K562 (cell line): ENCODE measurements around the gene MEDAG. TPM values are rescaled to one million over a fixed set of nuclear protein-coding genes. Genes with fewer than 3 reads are reported as not detected.

Source experiments
- ATAC-seq: fragments of 200-7000 bp; cut with Tn5 transposase; 3 replicates; pipeline ENCODE4 v1.9.1; 2020; ENCODE audit warnings: moderate library complexity
- Bru-seq: library from RNA; stranded (reverse); fragments of 400-500 nt; gene quantifications from one replicate; lab custom pipeline; 2021; lab: Mats Ljungman, UMichigan
- BruChase-seq, 2 experiments: library from RNA; stranded (reverse); fragments of 400-500 nt; gene quantifications; one replicate each; lab custom pipeline; 2021; lab: Mats Ljungman, UMichigan
- BruUV-seq: library from RNA; stranded (reverse); fragments of 400-500 nt; replicated peaks from 2 replicates; lab custom pipeline; 2021; lab: Mats Ljungman, UMichigan
- CTCF ChIA-PET: fragments of 300-600 bp; formaldehyde crosslinking; extraction: SDS; loops from one replicate; lab custom pipeline; 2021; ENCODE audit warnings: low intra/inter-chr PET ratio; lab: Yijun Ruan, JAX
- POLR2A ChIA-PET: fragments of 300-600, 350-650 bp; sonication (Branson Sonifier 250); formaldehyde crosslinking; extraction: SDS; loops from one replicate; lab custom pipeline; 2021; ENCODE audit warnings: antibody characterized with exemption, inconsistent platforms; lab: Yijun Ruan, JAX
- DNase-seq, 4 experiments: peaks; one replicate each; pipeline versions ENCODE4 v3.0.0 to v3.0.0-alpha.2; 2011 to 2018; ENCODE audit warnings: low spot score in 3 of 4, mixed read lengths in 3 of 4; ENCODE audit errors: extremely low read depth in 1 of 4
- FAIRE-seq: peaks from 2 replicates; lab custom pipeline; 2011; peaks lifted over from hg19 to GRCh38; lab: Jason Lieb, UNC
- H2AFZ ChIP-seq: 2 replicates; pipeline ENCODE4 v1.6.0; 2011; ENCODE audit warnings: low read depth, low read length, control low read depth, inconsistent platforms
- H3K27ac ChIP-seq: fragments of 200-600 bp; 3 replicates; pipeline ENCODE4 v1.8.0; 2011; ENCODE audit warnings: low read depth, mild to moderate bottlenecking, control low read depth, inconsistent platforms, low read length, moderate library complexity, mixed read lengths; ENCODE audit errors: extremely low read depth
- H3K27me3 ChIP-seq, 2 experiments: fragments of 300-600 bp in 1 of 2; 2 replicates in 1 of 2; 3 replicates in 1 of 2; pipeline versions ENCODE4 v1.6.0 to v1.8.0; 2011; ENCODE audit warnings: inconsistent platforms in 2 of 2, low read length in 2 of 2, mild to moderate bottlenecking in 1 of 2, mixed read lengths in 1 of 2, moderate library complexity in 1 of 2; ENCODE audit not compliant: control insufficient read depth in 2 of 2, insufficient read depth in 2 of 2
- H3K36me3 ChIP-seq: fragments of 300-600 bp; 3 replicates; pipeline ENCODE4 v1.8.0; 2011; ENCODE audit warnings: mild to moderate bottlenecking, low read length, inconsistent platforms; ENCODE audit not compliant: control insufficient read depth, insufficient read depth
- H3K4me1 ChIP-seq, 2 experiments: fragments of 200-600 bp in 1 of 2; replicated peaks in 1 of 2; 2 replicates in 1 of 2; 3 replicates in 1 of 2; pipeline versions ENCODE4 v1.5.1 to v1.8.0; 2011; ENCODE audit warnings: inconsistent platforms in 2 of 2, low read length in 2 of 2, mild to moderate bottlenecking in 1 of 2, mixed read lengths in 1 of 2, moderate library complexity in 1 of 2; ENCODE audit not compliant: control insufficient read depth in 2 of 2, insufficient read depth in 2 of 2
- H3K4me2 ChIP-seq: 2 replicates; pipeline ENCODE4 v1.6.1; 2011; ENCODE audit warnings: low read length, control low read depth, inconsistent platforms, mixed read lengths; ENCODE audit not compliant: insufficient read depth
- H3K4me3 ChIP-seq: fragments of 200-600 bp; sonication (generic), shearing (Covaris generic); 2 replicates; pipeline ENCODE4 v1.5.1; 2016; ENCODE audit warnings: control low read depth, inconsistent platforms
- H3K79me2 ChIP-seq: fragments of 200-600 bp; 3 replicates; pipeline ENCODE4 v1.8.0; 2011; ENCODE audit warnings: low read length, inconsistent platforms; ENCODE audit not compliant: control insufficient read depth, insufficient read depth
- H3K9ac ChIP-seq, 2 experiments: 2 replicates each; pipeline versions ENCODE4 v1.6.0 to v1.6.1; 2011; ENCODE audit warnings: low read depth in 2 of 2, low read length in 2 of 2, control low read depth in 1 of 2, inconsistent platforms in 1 of 2, mild to moderate bottlenecking in 1 of 2, mixed read lengths in 1 of 2; ENCODE audit not compliant: insufficient read depth in 1 of 2
- H3K9me1 ChIP-seq: one replicate; pipeline ENCODE4 v1.6.0; 2011; ENCODE audit warnings: inconsistent platforms, mild to moderate bottlenecking, low read length, moderate library complexity; ENCODE audit not compliant: control insufficient read depth, insufficient read depth
- H3K9me3 ChIP-seq: replicated peaks from 2 replicates; pipeline ENCODE4 v1.5.1; 2011; ENCODE audit warnings: low read depth, low read length, inconsistent platforms; ENCODE audit not compliant: control insufficient read depth, insufficient read depth
- H4K20me1 ChIP-seq: replicated peaks from 2 replicates; pipeline ENCODE4 v1.6.1; 2011; ENCODE audit warnings: low read length, inconsistent platforms, mixed read lengths; ENCODE audit not compliant: control insufficient read depth, insufficient read depth
- NFE2L1 ChIP-seq: fragments of 450-650 bp; IDR thresholded peaks from 2 replicates; pipeline ENCODE4 v1.6.1; 2016; ENCODE audit warnings: missing genetic modification characterization, low read depth, mild to moderate bottlenecking, missing compliant biosample characterization, moderate library complexity, borderline replicate concordance
- WGBS: fragments of 100-300 bp; shearing (Covaris generic); methylation state at CpG from one replicate; pipeline ENCODE4 v1.1.6; 2016; ENCODE audit warnings: low coverage, mixed read lengths; ENCODE audit not compliant: insufficient coverage; ENCODE audit errors: missing lambda C conversion rate; 5-methylcytosine and 5-hydroxymethylcytosine counted together
- in situ Hi-C: fragments of 300-500 bp; cut with MboI; formaldehyde crosslinking; loops from 4 replicates; pipeline ENCODE4 v1.15.0; 2018; ENCODE audit warnings: inconsistent platforms, mixed read lengths
- intact Hi-C: fragments of 100-400 bp; cut with micrococcal nuclease; formaldehyde crosslinking; loops from 2 replicates; pipeline ENCODE4 v1.14.2; 2022
- long read RNA-seq, 3 experiments: library from polyadenylated mRNA in 2 of 3; library from RNA in 1 of 3; unstranded in 2 of 3; stranded (forward) in 1 of 3; transcript quantifications; one replicate each; pipeline ENCODE4 v2.0.0, GENCODE V29; 2019 to 2022
- polyA minus RNA-seq, 3 experiments: library from RNA; depleted of rRNA, polyadenylated mRNA; stranded (reverse); fragments of >200 nt; gene quantifications; 2 replicates each; pipeline ENCODE4 v1.2.3, GENCODE V29; 2011
- polyA plus RNA-seq, 8 experiments: library from polyadenylated mRNA; depleted of rRNA in 4 of 8; stranded (reverse) in 5 of 8; unstranded in 3 of 8; fragments of >200 nt; fragmentation: Nextera tagmentation in 2 of 8; fragmentation: Illumina TruSeq in 1 of 8; extraction: Ambion mirVana in 2 of 8; extraction: Trizol in 1 of 8; gene quantifications; 2 replicates each; pipeline versions ENCODE4 v1.2.1 to v1.2.3, GENCODE V29; 2011 to 2014; ENCODE audit warnings: inconsistent platforms in 1 of 8, missing spikeins in 1 of 8
- total RNA-seq, 7 experiments: library from RNA; depleted of rRNA in 6 of 7; stranded (reverse); fragments of >200 nt in 6 of 7; fragmentation: Illumina TruSeq in 2 of 7; extraction: Trizol in 2 of 7; gene quantifications; 2 replicates each; pipeline versions ENCODE4 v1.2.1 to v1.2.3, GENCODE V29; 2011 to 2021; ENCODE audit warnings: low replicate concordance in 1 of 7
- TF ChIP-seq, protein P1 (sequence below): sonication (generic); formaldehyde crosslinking; IDR thresholded peaks from 2 replicates; pipeline ENCODE4 v1.8.0; 2023; ENCODE audit warnings: mild to moderate bottlenecking, missing genetic modification reagents

The MEDAG gene
- not detected in 2 replicates for total RNA-seq (2011; cell fraction: chromatin; rRNA removed; ENCODE audit: low replicate concordance)
- total RNA-seq (2011; cell fraction: nucleolus; rRNA removed) = not detected in 2 replicates
- not detected in 2 replicates for total RNA-seq (2011; cell fraction: nucleoplasm; rRNA removed)
- total RNA-seq (2014; rRNA removed) (not detected in 2 replicates), total RNA-seq (2014; rRNA removed; fragmentation: Illumina TruSeq; extraction: Trizol) (not detected in 2 replicates), total RNA-seq (2015; rRNA removed; fragmentation: Illumina TruSeq; extraction: Trizol) (not detected in 2 replicates), total RNA-seq (2021) (not detected in 2 replicates), polyA plus RNA-seq (2011; rRNA removed) (not detected in 2 replicates), polyA plus RNA-seq (2014; fragmentation: Illumina TruSeq; extraction: Trizol) (not detected in 2 replicates), polyA plus RNA-seq (2014; fragmentation: Nextera tagmentation; extraction: Ambion mirVana) (not detected), polyA plus RNA-seq (2014; rRNA removed) (not detected in 2 replicates), polyA minus RNA-seq (2011; rRNA and poly(A)+ RNA removed) (not detected in 2 replicates), Bru-seq, nascent RNA (not detected), BruChase-seq, experiment 1, labeled RNA remaining after a 2-hour chase (not detected), BruChase-seq, experiment 2, labeled RNA remaining after a 6-hour chase (not detected)
- not detected in 2 replicates for polyA plus RNA-seq (2011; cell fraction: cytosol; rRNA removed)
- polyA plus RNA-seq (2011; cell fraction: nucleus; rRNA removed) = not detected in 2 replicates
- not detected in 2 replicates for polyA plus RNA-seq (2012)
- polyA minus RNA-seq (2011; cell fraction: cytosol; rRNA and poly(A)+ RNA removed) = not detected in 2 replicates
- polyA minus RNA-seq (2011; cell fraction: nucleus; rRNA and poly(A)+ RNA removed) = not detected in 2 replicates
- long read RNA-seq, experiment 1 = 0 reads
- long read RNA-seq, experiment 2 = 0 reads
- long read RNA-seq, experiment 3 = 0 reads

DNA sequence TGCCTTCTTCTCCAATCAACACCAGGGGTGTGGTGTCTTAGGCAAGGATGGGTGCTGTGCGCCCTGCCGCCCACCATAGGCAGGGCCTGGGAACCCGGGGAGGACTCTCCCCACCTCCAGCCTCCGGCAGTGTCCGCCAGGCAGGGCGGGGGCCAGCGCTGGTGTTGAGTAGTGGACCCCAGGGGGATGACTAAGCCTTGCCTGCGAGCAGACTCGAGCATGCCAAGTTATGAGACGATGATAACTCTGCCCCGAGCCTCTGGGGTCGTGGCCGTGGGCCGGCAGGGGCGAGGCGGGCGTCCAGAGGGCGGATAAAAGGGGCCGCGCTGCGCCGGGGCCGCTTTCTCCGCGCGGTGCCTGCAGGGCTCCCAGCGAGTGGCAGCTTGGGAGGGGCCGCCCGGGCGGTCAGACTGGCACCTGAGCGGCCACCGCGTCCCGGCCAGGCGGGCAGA, at the start of gene MEDAG:
TSS of gene MEDAG (plus strand) at position 340 of the 452 bp plus-strand sequence. CDS start 245 bp downstream, outside the sequence.
- Histone ChIP-seq H3K79me2 (no peaks in the 10 kb centered on the region), H3K36me3 (no peaks in the 10 kb centered on the region), H2AFZ (no peak within 1 kb of the TSS), H4K20me1 (no peaks in the 10 kb centered on the region), H3K9ac (no peak within 1 kb of the TSS), H3K4me2 (no peak within 1 kb of the TSS), H3K27ac (no peak within 1 kb of the TSS), H3K9me3 (no peaks in the 10 kb centered on the region), H3K4me3 (no peak within 1 kb of the TSS), H3K27me3 (peaks cover 0 to 14% of the 10 kb centered on the region in 2 experiments; a peak in 2 of 5 replicates), H3K9me1 (no peaks in the 10 kb centered on the region), H3K4me1 (no peaks in the 10 kb centered on the region; a peak in 1 of 5 replicates)
- no peak for FAIRE-seq
- no TSS peak for BruUV-seq
- ChIA-PET CTCF (no interaction called here), POLR2A (no interaction called here)
- 2% methylated on average over 14 of the region's 35 CpGs for WGBS
- in situ Hi-C loops = no loop called here
- intact Hi-C loops = no loop called here
- no peak for ATAC-seq
- no peak for DNase-seq
- TF ChIP-seq NFE2L1 = no peak
- TF ChIP-seq, protein P1, sequence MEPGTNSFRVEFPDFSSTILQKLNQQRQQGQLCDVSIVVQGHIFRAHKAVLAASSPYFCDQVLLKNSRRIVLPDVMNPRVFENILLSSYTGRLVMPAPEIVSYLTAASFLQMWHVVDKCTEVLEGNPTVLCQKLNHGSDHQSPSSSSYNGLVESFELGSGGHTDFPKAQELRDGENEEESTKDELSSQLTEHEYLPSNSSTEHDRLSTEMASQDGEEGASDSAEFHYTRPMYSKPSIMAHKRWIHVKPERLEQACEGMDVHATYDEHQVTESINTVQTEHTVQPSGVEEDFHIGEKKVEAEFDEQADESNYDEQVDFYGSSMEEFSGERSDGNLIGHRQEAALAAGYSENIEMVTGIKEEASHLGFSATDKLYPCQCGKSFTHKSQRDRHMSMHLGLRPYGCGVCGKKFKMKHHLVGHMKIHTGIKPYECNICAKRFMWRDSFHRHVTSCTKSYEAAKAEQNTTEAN (CRISPR knock-in tag) = no peak
